Measurements from ENCODE around the gene GRN. TPM values are rescaled to one million over a fixed set of nuclear protein-coding genes. Genes with fewer than 3 reads are reported as not detected.

Gene GRN
- total and polyA plus RNA-seq, 2 of the 13 experiments (the other 11 are each of a cell fraction or from before 2014, with no cell fraction given): 86.6 to 143 TPM

DNA sequence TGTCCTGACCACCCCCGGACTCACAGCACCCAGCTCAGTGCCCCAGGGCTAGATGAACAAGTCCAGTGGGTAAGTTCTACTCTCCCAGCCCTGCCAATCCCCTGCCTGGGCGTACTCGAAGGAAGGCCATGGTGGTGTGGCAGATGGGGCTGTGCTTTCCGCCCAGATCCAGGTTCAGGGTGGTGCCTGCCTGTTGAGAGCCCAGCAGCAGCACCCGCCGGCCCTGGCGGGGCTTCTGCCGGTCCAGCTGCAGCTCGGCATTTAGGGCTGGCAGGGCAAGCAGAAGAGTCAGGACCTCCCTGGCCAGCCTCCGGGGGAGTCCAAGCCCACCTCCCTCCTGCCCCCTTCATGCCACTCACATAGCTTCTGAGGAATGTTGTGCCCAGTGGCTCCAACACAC, 34.8 kb downstream of the GRN start (continued):
- TF ChIP-seq NRL (CRISPR knock-in tag; IDR thresholded peaks at IDR 0.05; ENCODE audit: borderline replicate concordance): no peak
- TF ChIP-seq RNF2 (conservative IDR thresholded peaks at IDR 0.05; ENCODE audit: low read depth): no peak
- TF ChIP-seq JUND (CRISPR knock-in tag; IDR thresholded peaks at IDR 0.05): no peak
- TF ChIP-seq PAF1 (CRISPR knock-in tag; IDR thresholded peaks at IDR 0.05): no peak
- no peak for TF ChIP-seq HDAC6 (IDR thresholded peaks at IDR 0.05; ENCODE audit: low read depth, low read length)
- TF ChIP-seq, protein P1, sequence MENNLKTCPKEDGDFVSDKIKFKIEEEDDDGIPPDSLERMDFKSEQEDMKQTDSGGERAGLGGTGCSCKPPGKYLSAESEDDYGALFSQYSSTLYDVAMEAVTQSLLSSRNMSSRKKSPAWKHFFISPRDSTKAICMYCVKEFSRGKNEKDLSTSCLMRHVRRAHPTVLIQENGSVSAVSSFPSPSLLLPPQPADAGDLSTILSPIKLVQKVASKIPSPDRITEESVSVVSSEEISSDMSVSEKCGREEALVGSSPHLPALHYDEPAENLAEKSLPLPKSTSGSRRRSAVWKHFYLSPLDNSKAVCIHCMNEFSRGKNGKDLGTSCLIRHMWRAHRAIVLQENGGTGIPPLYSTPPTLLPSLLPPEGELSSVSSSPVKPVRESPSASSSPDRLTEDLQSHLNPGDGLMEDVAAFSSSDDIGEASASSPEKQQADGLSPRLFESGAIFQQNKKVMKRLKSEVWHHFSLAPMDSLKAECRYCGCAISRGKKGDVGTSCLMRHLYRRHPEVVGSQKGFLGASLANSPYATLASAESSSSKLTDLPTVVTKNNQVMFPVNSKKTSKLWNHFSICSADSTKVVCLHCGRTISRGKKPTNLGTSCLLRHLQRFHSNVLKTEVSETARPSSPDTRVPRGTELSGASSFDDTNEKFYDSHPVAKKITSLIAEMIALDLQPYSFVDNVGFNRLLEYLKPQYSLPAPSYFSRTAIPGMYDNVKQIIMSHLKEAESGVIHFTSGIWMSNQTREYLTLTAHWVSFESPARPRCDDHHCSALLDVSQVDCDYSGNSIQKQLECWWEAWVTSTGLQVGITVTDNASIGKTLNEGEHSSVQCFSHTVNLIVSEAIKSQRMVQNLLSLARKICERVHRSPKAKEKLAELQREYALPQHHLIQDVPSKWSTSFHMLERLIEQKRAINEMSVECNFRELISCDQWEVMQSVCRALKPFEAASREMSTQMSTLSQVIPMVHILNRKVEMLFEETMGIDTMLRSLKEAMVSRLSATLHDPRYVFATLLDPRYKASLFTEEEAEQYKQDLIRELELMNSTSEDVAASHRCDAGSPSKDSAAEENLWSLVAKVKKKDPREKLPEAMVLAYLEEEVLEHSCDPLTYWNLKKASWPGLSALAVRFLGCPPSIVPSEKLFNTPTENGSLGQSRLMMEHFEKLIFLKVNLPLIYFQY (CRISPR knock-in tag; IDR thresholded peaks at IDR 0.05; ENCODE audit: borderline replicate concordance): no peak
- no peak for TF ChIP-seq ZNF138 (CRISPR knock-in tag; IDR thresholded peaks at IDR 0.05; ENCODE audit: low read depth)
- TF ChIP-seq ZNF577 (CRISPR knock-in tag; IDR thresholded peaks at IDR 0.05; ENCODE audit: borderline replicate concordance, low read depth): no peak
- no peak for TF ChIP-seq ZNF430 (CRISPR knock-in tag; IDR thresholded peaks at IDR 0.05)
- no peak for TF ChIP-seq ZNF570 (CRISPR knock-in tag; IDR thresholded peaks at IDR 0.05; ENCODE audit: borderline replicate concordance)
- TF ChIP-seq ZNF598 (CRISPR knock-in tag; IDR thresholded peaks at IDR 0.05; ENCODE audit: borderline replicate concordance): no peak

DNA sequence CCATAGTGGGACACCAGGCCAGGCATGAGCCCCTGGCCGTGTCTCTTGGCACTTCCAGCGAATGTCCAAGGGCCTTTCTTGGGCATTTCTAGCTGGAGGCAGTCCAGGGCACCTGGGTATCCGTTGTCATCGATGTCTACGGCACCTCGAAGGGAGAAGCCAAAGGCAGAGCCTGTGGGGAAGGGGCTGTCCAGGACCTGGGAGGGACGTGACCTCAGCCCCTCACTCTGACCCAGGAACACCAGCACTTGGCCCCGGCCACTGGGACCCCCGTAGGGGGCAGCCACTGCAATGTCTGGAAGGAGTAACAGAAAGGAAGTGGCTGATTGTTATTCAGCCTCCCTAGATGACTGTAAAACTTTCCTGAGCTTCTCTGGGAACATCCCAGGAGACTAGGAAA, 35.7 kb downstream of the GRN start:
- Histone ChIP-seq H4K20me1 (ENCODE audit: insufficient read depth, low read length) (no peaks in the 10 kb centered on the region; the same call in 1 of the 2 replicates), H3K4me1 (ENCODE audit: insufficient read depth, low read length) (peaks cover 21% of the 10 kb centered on the region), H3K4me3 (replicated peaks in 1 of 3; ENCODE audit: insufficient read depth in 1 of 3, low read depth in 2 of 3, low read length in 3 of 3) (no peak overlapping the region), H3K27ac (ENCODE audit: extremely low read length, insufficient read depth, low read length) (no peak overlapping the region), H3K4me2 (ENCODE audit: low read depth, low read length) (no peak overlapping the region), H3K9me3 (ENCODE audit: low read length) (no peaks in the 10 kb centered on the region), H3K36me3 (replicated peaks in 1 of 2; ENCODE audit: control insufficient read depth in 1 of 2, insufficient read depth in 2 of 2, low read length in 2 of 2) (no peaks in the 10 kb centered on the region), H3K79me2 (ENCODE audit: insufficient read depth, low read length) (no peaks in the 10 kb centered on the region), H2AFZ (ENCODE audit: low read length) (no peak overlapping the region), H3K9ac (ENCODE audit: insufficient read depth, low read depth, low read length) (no peak overlapping the region), H3K27me3 (ENCODE audit: control insufficient read depth in 1 of 2, insufficient read depth in 2 of 2, low read length in 2 of 2) (peaks cover 18 to 70% of the 10 kb centered on the region in 2 experiments)
- WGBS (ENCODE audit: low lambda C conversion rate): 3% methylated on average over 5 of the region's 9 CpGs
- DNase-seq (ENCODE audit: low spot score): no peak
- no peak for ATAC-seq
- ChIA-PET POLR2A (no interaction called here), CTCF (ENCODE audit: low intra/inter-chr PET ratio, low total read pairs) (no interaction called here)
- intact Hi-C loops (cut with micrococcal nuclease; ENCODE audit: unreplicated experiment): no loop called here
- FAIRE-seq: no peak
- BruUV-seq (replicated peaks): no TSS peak
- in situ Hi-C loops (cut with HindIII; ENCODE audit: extremely low pct_ligation_motif_present, low pct_unique_long_range_greater_than_20kb): no loop called here
- no peak for TF ChIP-seq GABPB1 (CRISPR knock-in tag; IDR thresholded peaks at IDR 0.05)
- TF ChIP-seq, protein P2, sequence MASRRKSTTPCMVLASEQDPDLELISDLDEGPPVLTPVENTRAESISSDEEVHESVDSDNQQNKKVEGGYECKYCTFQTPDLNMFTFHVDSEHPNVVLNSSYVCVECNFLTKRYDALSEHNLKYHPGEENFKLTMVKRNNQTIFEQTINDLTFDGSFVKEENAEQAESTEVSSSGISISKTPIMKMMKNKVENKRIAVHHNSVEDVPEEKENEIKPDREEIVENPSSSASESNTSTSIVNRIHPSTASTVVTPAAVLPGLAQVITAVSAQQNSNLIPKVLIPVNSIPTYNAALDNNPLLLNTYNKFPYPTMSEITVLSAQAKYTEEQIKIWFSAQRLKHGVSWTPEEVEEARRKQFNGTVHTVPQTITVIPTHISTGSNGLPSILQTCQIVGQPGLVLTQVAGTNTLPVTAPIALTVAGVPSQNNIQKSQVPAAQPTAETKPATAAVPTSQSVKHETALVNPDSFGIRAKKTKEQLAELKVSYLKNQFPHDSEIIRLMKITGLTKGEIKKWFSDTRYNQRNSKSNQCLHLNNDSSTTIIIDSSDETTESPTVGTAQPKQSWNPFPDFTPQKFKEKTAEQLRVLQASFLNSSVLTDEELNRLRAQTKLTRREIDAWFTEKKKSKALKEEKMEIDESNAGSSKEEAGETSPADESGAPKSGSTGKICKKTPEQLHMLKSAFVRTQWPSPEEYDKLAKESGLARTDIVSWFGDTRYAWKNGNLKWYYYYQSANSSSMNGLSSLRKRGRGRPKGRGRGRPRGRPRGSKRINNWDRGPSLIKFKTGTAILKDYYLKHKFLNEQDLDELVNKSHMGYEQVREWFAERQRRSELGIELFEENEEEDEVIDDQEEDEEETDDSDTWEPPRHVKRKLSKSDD (CRISPR knock-in tag; IDR thresholded peaks at IDR 0.05; ENCODE audit: low read depth): no peak
- TF ChIP-seq ZNF598 (CRISPR knock-in tag; IDR thresholded peaks at IDR 0.05; ENCODE audit: borderline replicate concordance): no peak
- TF ChIP-seq PAX8 (CRISPR knock-in tag; IDR thresholded peaks at IDR 0.05; ENCODE audit: borderline replicate concordance): no peak
- TF ChIP-seq ZNF782 (CRISPR knock-in tag; IDR thresholded peaks at IDR 0.05; ENCODE audit: borderline replicate concordance): no peak
- TF ChIP-seq ZNF446 (CRISPR knock-in tag; IDR thresholded peaks at IDR 0.05): no peak
- no peak for TF ChIP-seq ZNF205 (CRISPR knock-in tag; IDR thresholded peaks at IDR 0.05)
- no peak for TF ChIP-seq ESRRA (CRISPR knock-in tag; IDR thresholded peaks at IDR 0.05; ENCODE audit: low read depth)
- no peak for TF ChIP-seq SAFB2 (CRISPR knock-in tag; IDR thresholded peaks at IDR 0.05; ENCODE audit: borderline replicate concordance, low read depth)
